OCI-LY7 (cell line): ENCODE measurements around the gene PLA2G2F. TPM values are rescaled to one million over a fixed set of nuclear protein-coding genes. Genes with fewer than 3 reads are reported as not detected.

ENCODE experiments used
- BruUV-seq: library from RNA; stranded (reverse); fragments of 400-500 nt; replicated peaks from 2 replicates; lab custom pipeline; 2021; lab: Mats Ljungman, UMichigan
- CTCF ChIA-PET: fragments of 300-600 bp; sonication (Branson Sonifier 250); formaldehyde crosslinking; loops from one replicate; lab custom pipeline; 2022; ENCODE audit warnings: antibody characterized with exemption; ENCODE audit not compliant: unreplicated experiment; lab: Charles Lee
- POLR2A ChIA-PET: fragments of 300-600 bp; sonication (Branson Sonifier 250); formaldehyde crosslinking; loops from one replicate; lab custom pipeline; 2022; ENCODE audit warnings: antibody characterized with exemption; lab: Charles Lee
- DNase-seq: peaks from one replicate; pipeline ENCODE4 v3.0.0-alpha.2; 2015; ENCODE audit warnings: low spot score
- H2AFZ ChIP-seq: fragments of 200-600 bp; sonication (generic), shearing (Covaris generic); 2 replicates; pipeline ENCODE4 v1.6.1; 2014; ENCODE audit warnings: mild to moderate bottlenecking, antibody characterized with exemption, low read length, moderate library complexity
- H3K27ac ChIP-seq: fragments of 200-600 bp; sonication (generic); 2 replicates; pipeline ENCODE4 v1.5.1; 2014; ENCODE audit warnings: mixed run types, low read depth, mild to moderate bottlenecking, moderate library complexity, low read length, inconsistent platforms; ENCODE audit not compliant: poor library complexity, severe bottlenecking
- H3K36me3 ChIP-seq: fragments of 200-600 bp; sonication (generic); 2 replicates; pipeline ENCODE4 v1.6.1; 2014; ENCODE audit warnings: mild to moderate bottlenecking, antibody characterized with exemption, low read length, moderate library complexity, mixed read lengths; ENCODE audit not compliant: insufficient read depth
- H3K4me1 ChIP-seq: fragments of 200-600 bp; sonication (generic); 2 replicates; pipeline ENCODE4 v1.5.1; 2014; ENCODE audit warnings: mild to moderate bottlenecking, low read length; ENCODE audit not compliant: insufficient read depth, poor library complexity, severe bottlenecking
- H3K4me2 ChIP-seq: fragments of 200-600 bp; sonication (generic); 2 replicates; pipeline ENCODE4 v1.6.1; 2014; ENCODE audit warnings: mild to moderate bottlenecking, low read length
- H3K4me3 ChIP-seq: fragments of 200-600 bp; sonication (generic); 2 replicates; pipeline ENCODE4 v1.5.1; 2014; ENCODE audit warnings: mild to moderate bottlenecking, low read depth, low read length; ENCODE audit not compliant: poor library complexity, severe bottlenecking
- H3K79me2 ChIP-seq: fragments of 200-600 bp; sonication (generic); 2 replicates; pipeline ENCODE4 v1.6.1; 2016; ENCODE audit warnings: low read depth, mild to moderate bottlenecking, low read length, moderate library complexity, mixed read lengths; ENCODE audit not compliant: insufficient read depth
- H3K9me2 ChIP-seq: fragments of 200-600 bp; sonication (generic); 2 replicates; pipeline ENCODE4 v1.6.1; 2016; ENCODE audit warnings: mild to moderate bottlenecking, low read length, mixed read lengths; ENCODE audit not compliant: insufficient read depth
- H3K9me3 ChIP-seq: fragments of 200-600 bp; sonication (generic); 2 replicates; pipeline ENCODE4 v1.6.1; 2014; ENCODE audit warnings: mild to moderate bottlenecking, mixed run types, low read length, mixed read lengths
- H4K20me1 ChIP-seq: fragments of 200-600 bp; sonication (generic); 2 replicates; pipeline ENCODE4 v1.6.1; 2014; ENCODE audit warnings: mild to moderate bottlenecking, antibody characterized with exemption, low read length, moderate library complexity, mixed read lengths; ENCODE audit not compliant: insufficient read depth
- CTCF ChIP-seq: fragments of 200-600 bp; sonication (generic); conservative IDR thresholded peaks from 2 replicates; pipeline ENCODE4 v1.5.1; 2014; ENCODE audit warnings: mild to moderate bottlenecking, antibody characterized with exemption, low read length, moderate library complexity, mixed read lengths
- EZH2phosphoT487 ChIP-seq: fragments of 200-600 bp; sonication (generic); IDR thresholded peaks from 2 replicates; pipeline ENCODE4 v1.6.1; 2018; ENCODE audit warnings: low read depth, borderline replicate concordance, mild to moderate bottlenecking, mixed run types, antibody characterized with exemption, low read length, moderate library complexity, mixed read lengths
- intact Hi-C: fragments of 100-400 bp; cut with micrococcal nuclease; formaldehyde crosslinking; loops from one replicate; pipeline ENCODE4 v1.10.0; 2022; ENCODE audit not compliant: unreplicated experiment
- total RNA-seq, 2 experiments: library from RNA; depleted of rRNA in 1 of 2; stranded (reverse); fragments of >200 nt in 1 of 2; shearing (Covaris generic) in 1 of 2; gene quantifications; 2 replicates each; pipeline ENCODE4 v1.2.3, GENCODE V29; 2014 to 2022

The PLA2G2F gene
- total RNA-seq, 2 experiments from 2014 or later = not detected

GRCh38 chr1:20099533-20099932 lies 39.6 kb upstream of the PLA2G2F start:
- H3K9me2 ChIP-seq = no peaks in the 10 kb centered on the region
- H4K20me1 ChIP-seq = no peaks in the 10 kb centered on the region
- no peak overlapping the region for H2AFZ ChIP-seq
- no peaks in the 10 kb centered on the region for H3K4me1 ChIP-seq
- TF ChIP-seq CTCF = no peak
- no peak for TF ChIP-seq EZH2phosphoT487
- no peak overlapping the region for H3K4me2 ChIP-seq
- POLR2A ChIA-PET = no interaction called here
- no peak for DNase-seq
- H3K4me3 ChIP-seq = no peak overlapping the region
- intact Hi-C loops = no loop called here
- no peaks in the 10 kb centered on the region for H3K36me3 ChIP-seq
- BruUV-seq = no TSS peak
- H3K79me2 ChIP-seq = no peaks in the 10 kb centered on the region
- H3K27ac ChIP-seq = no peak overlapping the region
- H3K9me3 ChIP-seq = no peaks in the 10 kb centered on the region
- CTCF ChIA-PET = no interaction called here

DNA sequence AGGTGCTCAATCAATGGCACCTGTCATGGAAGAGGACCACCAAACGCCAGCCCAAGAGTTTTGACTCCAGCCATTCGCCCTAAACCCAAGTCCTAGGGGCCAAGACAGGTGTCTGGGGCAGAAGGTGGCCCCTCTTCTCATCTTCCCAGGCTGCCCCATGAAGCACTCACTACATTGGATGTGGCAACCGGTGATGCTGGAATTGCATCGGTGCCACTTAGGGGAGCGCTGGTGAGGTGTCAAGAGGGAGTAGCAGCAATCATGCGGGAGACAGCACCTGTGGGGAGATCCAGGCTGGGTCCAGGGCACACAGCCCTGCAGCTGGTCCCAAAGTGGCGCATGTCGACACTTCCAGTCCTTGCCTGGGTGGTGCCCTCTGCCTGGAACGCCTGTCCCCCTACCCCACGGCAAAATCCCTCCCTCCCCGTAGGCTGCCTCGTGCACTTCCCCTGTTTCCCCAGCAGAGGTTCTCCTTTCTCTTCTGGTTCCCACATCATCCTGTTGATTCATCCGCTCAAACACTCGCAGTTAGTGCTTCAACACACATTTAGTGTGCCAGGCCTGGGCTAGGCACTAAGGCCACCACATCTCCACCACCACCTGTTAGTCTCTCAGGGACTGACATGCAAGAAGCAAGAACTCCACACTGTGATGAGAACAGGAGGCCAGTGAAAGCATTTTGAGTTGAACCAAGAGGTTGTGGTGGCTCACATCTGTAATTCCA lies 38.3 kb upstream of the PLA2G2F start:
- Histone ChIP-seq H3K79me2 (no peaks in the 10 kb centered on the region), H3K36me3 (no peaks in the 10 kb centered on the region), H3K9me3 (no peaks in the 10 kb centered on the region), H4K20me1 (no peaks in the 10 kb centered on the region), H3K27ac (no peak overlapping the region), H3K4me3 (no peak overlapping the region), H3K4me2 (no peak overlapping the region), H3K9me2 (no peaks in the 10 kb centered on the region), H3K4me1 (no peaks in the 10 kb centered on the region), H2AFZ (peak overlapping the region; percentile 34; the same call in 1 of the 2 replicates)
- ChIA-PET POLR2A (no interaction called here), CTCF (no interaction called here)
- TF ChIP-seq CTCF = peak; percentile 87
- TF ChIP-seq EZH2phosphoT487 = no peak
- peak; percentile 76 for DNase-seq
- no TSS peak for BruUV-seq
- intact Hi-C loops = loop anchor here (1.0 to 5.0 kb wide), 4 partner anchors 52 to 394 kb away; no protein-coding TSS in a partner anchor

DNA sequence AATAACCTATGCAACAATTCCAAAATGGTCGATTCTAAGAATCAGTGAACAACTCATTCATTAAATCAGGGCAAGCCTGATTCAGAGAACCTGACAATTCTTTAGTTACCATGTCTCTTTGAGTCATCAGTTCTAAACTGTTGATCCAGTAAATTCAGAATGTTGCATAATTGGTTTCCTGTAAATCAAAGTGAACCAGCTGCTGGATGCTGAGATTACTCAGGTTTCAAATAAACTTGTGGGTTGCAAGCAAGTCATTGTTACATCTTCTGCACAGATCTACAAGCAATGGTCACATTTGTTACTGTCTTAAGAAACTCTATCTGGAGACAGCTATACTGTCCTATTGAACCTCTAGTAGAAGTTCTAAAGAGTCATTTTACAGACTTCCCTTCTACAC lies 36.2 kb upstream of the PLA2G2F start:
- H3K4me1 ChIP-seq = no peaks in the 10 kb centered on the region
- TF ChIP-seq EZH2phosphoT487 (no peak), CTCF (no peak)
- intact Hi-C loops = loop anchor here (5.0 kb wide), 1 partner anchor 186 kb away; no protein-coding TSS in a partner anchor
- H3K36me3 ChIP-seq = no peaks in the 10 kb centered on the region
- H3K27ac ChIP-seq = no peak overlapping the region
- ChIA-PET CTCF (no interaction called here), POLR2A (no interaction called here)
- H3K79me2 ChIP-seq = no peaks in the 10 kb centered on the region
- H3K9me3 ChIP-seq = no peaks in the 10 kb centered on the region
- H3K9me2 ChIP-seq = no peaks in the 10 kb centered on the region
- no TSS peak for BruUV-seq
- no peaks in the 10 kb centered on the region for H4K20me1 ChIP-seq
- no peak overlapping the region for H3K4me2 ChIP-seq
- H2AFZ ChIP-seq = no peak overlapping the region
- H3K4me3 ChIP-seq = no peak overlapping the region
- no peak for DNase-seq
